ENCODE data around the gene RNU6-1.

The RNU6-1 gene

DNA sequence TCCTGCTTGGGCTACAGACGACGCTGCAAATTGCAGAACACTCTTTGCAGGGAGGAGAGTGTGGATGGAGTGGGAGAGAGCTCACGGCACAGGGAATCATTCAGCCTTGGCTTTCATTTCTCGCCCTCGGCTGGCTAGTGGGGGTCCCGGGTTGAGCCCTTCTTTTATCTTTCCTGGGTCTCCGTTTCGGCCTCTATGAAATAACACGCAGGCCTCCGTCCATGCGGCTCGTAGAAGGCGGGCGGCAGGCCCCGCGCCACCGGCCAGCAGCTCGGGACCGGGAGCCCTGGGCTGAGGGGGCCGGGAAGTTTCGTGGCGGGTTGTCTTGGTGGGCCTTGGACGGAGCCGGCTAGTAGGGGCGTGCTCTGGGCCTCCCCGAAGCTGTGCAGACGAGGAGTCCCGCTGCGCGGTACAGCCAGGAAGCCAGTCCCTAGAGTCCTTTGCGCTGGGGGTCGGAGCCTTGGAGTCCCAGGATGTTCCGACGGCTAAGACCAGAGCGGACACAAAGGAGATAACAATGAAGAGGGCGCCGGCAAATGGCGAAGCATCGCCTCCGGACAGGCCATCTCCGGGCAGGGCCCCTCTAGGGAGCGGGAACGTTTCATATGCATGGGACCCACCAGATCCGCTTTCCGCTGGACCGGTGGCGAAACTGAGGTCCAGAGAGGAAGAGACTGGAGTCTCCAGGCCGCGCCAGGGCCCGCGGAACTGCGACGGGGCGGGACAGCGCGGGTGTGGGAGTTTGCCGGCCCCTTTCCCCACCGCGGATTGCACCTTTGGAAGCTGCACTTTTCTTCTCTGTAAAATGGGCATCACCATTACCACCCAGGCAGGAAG lies 4.3 kb downstream of the RNU6-1 start:
- no peak for DNase-seq (ENCODE audit: extremely low read depth, low read depth)
- peak overlapping the region; percentile 16 for H3K4me3 ChIP-seq (replicated peaks; ENCODE audit: low read depth, low read length)
- TF ChIP-seq, protein P1, sequence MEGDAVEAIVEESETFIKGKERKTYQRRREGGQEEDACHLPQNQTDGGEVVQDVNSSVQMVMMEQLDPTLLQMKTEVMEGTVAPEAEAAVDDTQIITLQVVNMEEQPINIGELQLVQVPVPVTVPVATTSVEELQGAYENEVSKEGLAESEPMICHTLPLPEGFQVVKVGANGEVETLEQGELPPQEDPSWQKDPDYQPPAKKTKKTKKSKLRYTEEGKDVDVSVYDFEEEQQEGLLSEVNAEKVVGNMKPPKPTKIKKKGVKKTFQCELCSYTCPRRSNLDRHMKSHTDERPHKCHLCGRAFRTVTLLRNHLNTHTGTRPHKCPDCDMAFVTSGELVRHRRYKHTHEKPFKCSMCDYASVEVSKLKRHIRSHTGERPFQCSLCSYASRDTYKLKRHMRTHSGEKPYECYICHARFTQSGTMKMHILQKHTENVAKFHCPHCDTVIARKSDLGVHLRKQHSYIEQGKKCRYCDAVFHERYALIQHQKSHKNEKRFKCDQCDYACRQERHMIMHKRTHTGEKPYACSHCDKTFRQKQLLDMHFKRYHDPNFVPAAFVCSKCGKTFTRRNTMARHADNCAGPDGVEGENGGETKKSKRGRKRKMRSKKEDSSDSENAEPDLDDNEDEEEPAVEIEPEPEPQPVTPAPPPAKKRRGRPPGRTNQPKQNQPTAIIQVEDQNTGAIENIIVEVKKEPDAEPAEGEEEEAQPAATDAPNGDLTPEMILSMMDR (IDR thresholded peaks at IDR 0.05; ENCODE audit: low read depth, low read length, missing control alignments): no peak

DNA sequence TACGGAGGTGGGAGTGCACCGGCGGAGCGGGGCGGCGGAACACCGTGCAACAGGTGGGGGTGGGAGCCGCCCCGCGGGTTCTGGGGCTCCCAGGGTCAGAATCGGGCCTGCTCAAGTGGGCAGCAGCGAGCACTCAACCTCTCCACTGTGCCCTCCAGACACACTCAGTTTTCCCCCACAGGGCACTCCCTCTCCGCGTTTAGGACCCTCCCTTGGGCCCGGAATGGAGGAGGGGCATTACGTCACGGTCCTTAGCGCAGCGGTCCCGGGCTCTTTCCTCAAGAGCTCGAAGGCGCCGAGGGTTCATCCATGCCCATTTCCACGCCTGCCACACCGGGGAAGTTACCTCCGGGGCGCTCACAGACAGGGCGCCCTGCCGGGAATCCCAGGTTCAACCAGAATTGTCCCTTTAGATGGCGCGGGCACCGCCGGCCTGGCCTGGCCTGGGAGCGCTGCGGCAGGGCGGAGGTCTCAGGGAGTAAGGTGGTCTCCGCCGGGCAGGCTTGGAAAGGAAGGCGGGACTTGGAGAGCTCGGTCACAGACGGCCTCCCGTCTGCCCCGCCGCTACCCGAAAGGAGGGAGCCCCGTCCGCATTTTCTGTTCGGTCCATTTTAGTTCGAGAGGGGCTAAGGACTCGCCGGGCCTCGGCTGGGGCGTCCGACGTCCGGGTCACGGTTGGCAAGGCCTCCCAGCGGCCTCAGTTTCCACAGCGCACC lies 5.1 kb downstream of the RNU6-1 start:
- peak overlapping the region; percentile 13; the same call in 1 of the 2 replicates for H3K4me3 ChIP-seq (replicated peaks; ENCODE audit: low read depth, low read length)
- TF ChIP-seq, protein P1 (IDR thresholded peaks at IDR 0.05; ENCODE audit: low read depth, low read length, missing control alignments): no peak
- no peak for DNase-seq (ENCODE audit: extremely low read depth, low read depth)

DNA sequence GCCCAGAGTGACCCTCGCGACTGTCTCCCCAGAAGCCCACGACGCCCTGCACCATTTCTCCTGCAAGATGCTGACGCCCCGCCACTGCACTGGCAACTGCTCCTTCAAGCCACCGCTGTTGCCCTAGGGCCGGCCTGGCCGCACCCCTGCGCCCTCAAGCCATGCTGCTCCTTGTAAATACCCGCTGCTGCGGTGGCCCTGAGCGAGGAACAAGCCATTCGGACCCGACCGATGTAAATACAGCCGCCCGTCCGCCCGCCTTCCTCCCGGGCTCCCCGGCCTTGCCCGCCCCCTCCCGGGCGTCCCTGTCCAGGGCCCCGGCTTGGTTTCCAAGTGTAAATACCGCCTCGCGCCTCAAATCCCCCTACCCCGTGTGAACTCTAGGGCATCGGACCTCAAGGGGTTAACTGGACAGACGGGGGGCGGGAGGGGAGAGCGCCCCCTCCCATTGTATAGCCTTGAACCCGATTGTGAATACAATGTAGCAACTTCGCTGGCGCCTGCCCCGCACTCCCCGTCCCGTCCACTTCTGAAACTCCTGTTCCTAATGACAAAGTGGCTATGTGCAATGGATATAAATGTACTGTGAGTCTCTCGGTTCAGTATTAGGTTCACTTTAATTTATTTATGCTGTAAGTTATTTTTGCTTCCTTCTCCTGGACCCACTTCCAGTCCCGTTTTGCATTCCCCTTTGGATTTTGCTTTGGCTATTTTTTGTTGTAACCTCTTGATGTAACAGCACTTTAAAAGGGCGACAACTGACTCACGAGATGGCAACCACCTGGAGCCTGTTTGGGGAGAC lies 5.9 kb downstream of the RNU6-1 start:
- no peak overlapping the region for H3K4me3 ChIP-seq (replicated peaks; ENCODE audit: low read depth, low read length)
- TF ChIP-seq, protein P1 (IDR thresholded peaks at IDR 0.05; ENCODE audit: low read depth, low read length, missing control alignments): peak; percentile 58
- no peak for DNase-seq (ENCODE audit: extremely low read depth, low read depth)

DNA sequence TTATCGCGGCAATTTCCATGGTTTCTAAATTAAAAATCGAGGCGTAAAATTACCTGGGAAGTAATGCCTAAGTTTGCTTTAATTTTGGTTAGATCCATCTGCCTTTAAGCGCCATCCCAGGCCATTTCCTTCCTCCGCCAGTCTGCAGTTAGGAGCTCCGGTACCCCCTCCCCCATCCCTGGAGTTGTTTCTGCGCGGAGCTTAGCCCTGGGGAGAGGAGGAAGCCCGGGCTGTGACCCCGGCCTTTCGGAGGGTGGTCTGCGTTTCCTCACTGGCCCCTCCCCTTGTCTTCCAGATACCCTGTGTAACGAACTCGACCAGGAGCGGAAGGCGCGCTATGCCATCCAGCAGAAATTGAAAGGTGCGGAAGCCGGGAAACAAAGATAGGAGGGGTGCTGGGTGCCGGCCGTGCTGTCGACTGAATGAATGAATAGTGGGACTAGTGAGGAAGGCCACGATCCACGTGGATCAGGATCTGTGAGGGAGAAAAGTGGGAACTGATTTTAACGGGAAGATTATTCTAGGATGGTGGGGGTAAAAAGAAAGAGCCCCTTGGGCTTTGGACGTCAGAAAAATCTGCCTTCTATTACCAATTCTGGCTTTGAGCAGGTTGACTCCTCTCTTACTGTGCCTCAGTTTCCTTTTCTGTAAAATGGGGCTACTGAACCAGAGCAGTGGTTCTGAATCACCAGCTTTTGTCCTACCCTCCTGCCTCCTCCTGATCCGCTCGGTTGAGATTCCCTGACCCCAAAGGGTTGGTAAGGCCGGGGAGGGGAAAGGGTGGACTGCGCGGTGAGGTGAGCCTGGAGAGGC lies 6.7 kb downstream of the RNU6-1 start:
- H3K4me3 ChIP-seq (replicated peaks; ENCODE audit: low read depth, low read length): no peak overlapping the region
- DNase-seq (ENCODE audit: extremely low read depth, low read depth): no peak
- TF ChIP-seq, protein P1 (IDR thresholded peaks at IDR 0.05; ENCODE audit: low read depth, low read length, missing control alignments): no peak

GRCh38 chr15:67832031-67832551 lies 7.8 kb downstream of the RNU6-1 start:
- no peak overlapping the region for H3K4me3 ChIP-seq (replicated peaks; ENCODE audit: low read depth, low read length)
- DNase-seq (ENCODE audit: extremely low read depth, low read depth): no peak
- TF ChIP-seq, protein P1 (IDR thresholded peaks at IDR 0.05; ENCODE audit: low read depth, low read length, missing control alignments): peak; percentile 36

- H3K4me3 ChIP-seq (replicated peaks; ENCODE audit: low read depth, low read length): no peak overlapping the region
- TF ChIP-seq, protein P1 (IDR thresholded peaks at IDR 0.05; ENCODE audit: low read depth, low read length, missing control alignments): no peak
- DNase-seq (ENCODE audit: extremely low read depth, low read depth): no peak
These were observed 8.5 kb downstream of the RNU6-1 start for GRCh38 chr15:67831363-67831762.

Data from HFF-Myc (cell line).